Neural cell (in vitro differentiated cells): ENCODE measurements around the gene IMMP2L. TPM values are rescaled to one million over a fixed set of nuclear protein-coding genes. Genes with fewer than 3 reads are reported as not detected.

ENCODE experiments used
- H2AFZ ChIP-seq: fragments of 200-600, 300-800 bp; sonication (generic), shearing (Covaris generic); 2 replicates; pipeline ENCODE4 v1.6.0; 2014; ENCODE audit warnings: low read depth, mild to moderate bottlenecking, antibody characterized with exemption, low read length, moderate library complexity
- H3F3A ChIP-seq: fragments of 200-600 bp; shearing (Covaris generic); 2 replicates; pipeline ENCODE4 v1.6.1; 2016; ENCODE audit warnings: mild to moderate bottlenecking, moderate library complexity, mixed read lengths, antibody characterized with exemption, low read length; ENCODE audit not compliant: insufficient read depth, poor library complexity, severe bottlenecking
- H3K27ac ChIP-seq: fragments of 200-600, 300-800 bp; sonication (generic), shearing (Covaris generic); 2 replicates; pipeline ENCODE4 v1.5.1; 2014; ENCODE audit warnings: mild to moderate bottlenecking, low read length, moderate library complexity
- H3K27me3 ChIP-seq: fragments of 300-800, 200-600 bp; sonication (generic), shearing (Covaris generic); 2 replicates; pipeline ENCODE4 v1.6.0; 2014; ENCODE audit warnings: mild to moderate bottlenecking, low read depth, low read length, moderate library complexity; ENCODE audit not compliant: insufficient read depth
- H3K36me3 ChIP-seq: fragments of 300-800, 200-600 bp; sonication (generic), shearing (Covaris generic); 2 replicates; pipeline ENCODE4 v1.5.1; 2014; ENCODE audit warnings: mild to moderate bottlenecking, antibody characterized with exemption, low read length, moderate library complexity; ENCODE audit not compliant: insufficient read depth
- H3K4me2 ChIP-seq: fragments of 300-800, 200-600 bp; sonication (generic), shearing (Covaris generic); 2 replicates; pipeline ENCODE4 v1.6.0; 2014; ENCODE audit warnings: mild to moderate bottlenecking, low read length
- H3K4me3 ChIP-seq: fragments of 300-800, 200-600 bp; sonication (generic), shearing (Covaris generic); 2 replicates; pipeline ENCODE4 v1.5.1; 2014; ENCODE audit warnings: mild to moderate bottlenecking, low read length, moderate library complexity
- H3K79me2 ChIP-seq: fragments of 200-600 bp; shearing (Covaris generic); replicated peaks from 2 replicates; pipeline ENCODE4 v1.6.0; 2014; ENCODE audit warnings: mild to moderate bottlenecking, low read length, moderate library complexity; ENCODE audit not compliant: insufficient read depth
- H3K9ac ChIP-seq: fragments of 300-800, 200-600 bp; sonication (generic), shearing (Covaris generic); 2 replicates; pipeline ENCODE4 v1.6.1; 2016; ENCODE audit warnings: mild to moderate bottlenecking, low read length, mixed read lengths
- H3K9me2 ChIP-seq: fragments of 200-600 bp; shearing (Covaris generic); 2 replicates; pipeline ENCODE4 v1.6.1; 2016; ENCODE audit warnings: mild to moderate bottlenecking, low read length, mixed read lengths; ENCODE audit not compliant: insufficient read depth
- H3K9me3 ChIP-seq: fragments of 200-600, 300-800 bp; sonication (generic), shearing (Covaris generic); 2 replicates; pipeline ENCODE4 v1.6.1; 2016; ENCODE audit warnings: mild to moderate bottlenecking, mixed run types, low read length, moderate library complexity, mixed read lengths
- H4K20me1 ChIP-seq: fragments of 200-600 bp; shearing (Covaris generic); 2 replicates; pipeline ENCODE4 v1.6.1; 2016; ENCODE audit warnings: mild to moderate bottlenecking, mixed run types; ENCODE audit not compliant: insufficient read depth
- EP300 ChIP-seq: fragments of 450-650 bp; conservative IDR thresholded peaks from 2 replicates; pipeline ENCODE4 v1.6.1; 2014; ENCODE audit warnings: antibody characterized with exemption, mild to moderate bottlenecking, moderate library complexity; ENCODE audit not compliant: poor library complexity, severe bottlenecking
- EZH2 ChIP-seq: fragments of 200-600, 300-800 bp; shearing (Covaris generic), sonication (generic); IDR thresholded peaks from 2 replicates; pipeline ENCODE4 v1.6.1; 2014; ENCODE audit warnings: antibody characterized with exemption, low read length, borderline replicate concordance, mild to moderate bottlenecking; ENCODE audit not compliant: insufficient read depth, poor library complexity, severe bottlenecking
- MXI1 ChIP-seq: fragments of 450-650 bp; conservative IDR thresholded peaks from 2 replicates; pipeline ENCODE4 v1.6.1; 2014; ENCODE audit warnings: antibody characterized with exemption, mild to moderate bottlenecking; ENCODE audit not compliant: poor library complexity, severe bottlenecking
- POLR2AphosphoS5 ChIP-seq: IDR thresholded peaks from 2 replicates; pipeline ENCODE4 v1.6.1; 2012
- RAD21 ChIP-seq: fragments of 450-650 bp; conservative IDR thresholded peaks from 2 replicates; pipeline ENCODE4 v1.6.1; 2014; ENCODE audit warnings: antibody characterized with exemption, mild to moderate bottlenecking, moderate library complexity
- REST ChIP-seq: IDR thresholded peaks from 2 replicates; pipeline ENCODE4 v1.6.1; 2012; ENCODE audit warnings: borderline replicate concordance
- SMC3 ChIP-seq: fragments of 450-650 bp; conservative IDR thresholded peaks from 2 replicates; pipeline ENCODE4 v1.6.1; 2014; ENCODE audit warnings: antibody characterized with exemption, mild to moderate bottlenecking, moderate library complexity; ENCODE audit not compliant: poor library complexity
- TAF1 ChIP-seq: IDR thresholded peaks from 2 replicates; pipeline ENCODE4 v1.6.1; 2012; ENCODE audit warnings: low read depth
- polyA plus RNA-seq: library from polyadenylated mRNA; depleted of rRNA; stranded (reverse); fragments of >200 nt; gene quantifications from 2 replicates; pipeline ENCODE4 v1.2.3, GENCODE V29; 2014

IMMP2L gene
- polyA plus RNA-seq, 1 donor from 2014 or later = 9.7 TPM

- Histone ChIP-seq H3K27ac (no peak overlapping the region), H3K9me3 (no peaks in the 10 kb centered on the region), H3F3A (no peaks in the 10 kb centered on the region), H4K20me1 (no peaks in the 10 kb centered on the region), H3K4me2 (no peak overlapping the region), H3K4me3 (no peak overlapping the region), H3K79me2 (no peaks in the 10 kb centered on the region), H3K9ac (no peak overlapping the region), H3K27me3 (no peaks in the 10 kb centered on the region), H3K36me3 (no peaks in the 10 kb centered on the region), H3K9me2 (no peaks in the 10 kb centered on the region), H2AFZ (no peak overlapping the region)
- TF ChIP-seq MXI1 (no peak), RAD21 (no peak), EP300 (no peak)
Measured at GRCh38 chr7:110633313-110633712, 929.0 kb downstream of the IMMP2L start.

- Histone ChIP-seq H4K20me1 (no peaks in the 10 kb centered on the region), H3F3A (no peaks in the 10 kb centered on the region), H2AFZ (no peak overlapping the region), H3K27me3 (no peaks in the 10 kb centered on the region), H3K36me3 (no peaks in the 10 kb centered on the region), H3K9ac (no peak overlapping the region), H3K79me2 (no peaks in the 10 kb centered on the region), H3K9me2 (no peaks in the 10 kb centered on the region), H3K4me3 (no peak overlapping the region), H3K4me2 (no peak overlapping the region), H3K27ac (no peak overlapping the region), H3K9me3 (no peaks in the 10 kb centered on the region)
- TF ChIP-seq EZH2 (no peak), MXI1 (no peak), TAF1 (no peak), POLR2AphosphoS5 (no peak), EP300 (no peak), SMC3 (no peak), RAD21 (no peak)
Measured at GRCh38 chr7:110626414-110626813, 935.9 kb downstream of the IMMP2L start.

- TF ChIP-seq EP300 (no peak), REST (no peak)
- no peaks in the 10 kb centered on the region for H3K36me3 ChIP-seq
- no peak overlapping the region for H3K9ac ChIP-seq
Measured at GRCh38 chr7:110625294-110625693, 937.0 kb downstream of the IMMP2L start.

More at GRCh38 chr7:110625294-110625693, 937.0 kb downstream of the IMMP2L start:
- no peak overlapping the region for H3K4me2 ChIP-seq
- no peaks in the 10 kb centered on the region for H3K9me3 ChIP-seq
- H3K4me3 ChIP-seq = no peak overlapping the region
- no peaks in the 10 kb centered on the region for H3K27me3 ChIP-seq
- H3F3A ChIP-seq = no peaks in the 10 kb centered on the region
- no peaks in the 10 kb centered on the region for H4K20me1 ChIP-seq
- no peak overlapping the region for H2AFZ ChIP-seq
- H3K9me2 ChIP-seq = no peaks in the 10 kb centered on the region
- no peaks in the 10 kb centered on the region for H3K79me2 ChIP-seq
- no peak overlapping the region for H3K27ac ChIP-seq
